ENCODE data around the gene TMC7. TPM values are rescaled to one million over a fixed set of nuclear protein-coding genes. Genes with fewer than 3 reads are reported as not detected.
"Not testable (repeated sequence)": the region's sequence is repeated elsewhere in the genome, so short reads cannot be mapped to it uniquely, and the experiment has no call there.

Gene TMC7
- total and polyA plus RNA-seq, 7 experiments from 2014 or later = 0.07 TPM; not detected in 6

DNA sequence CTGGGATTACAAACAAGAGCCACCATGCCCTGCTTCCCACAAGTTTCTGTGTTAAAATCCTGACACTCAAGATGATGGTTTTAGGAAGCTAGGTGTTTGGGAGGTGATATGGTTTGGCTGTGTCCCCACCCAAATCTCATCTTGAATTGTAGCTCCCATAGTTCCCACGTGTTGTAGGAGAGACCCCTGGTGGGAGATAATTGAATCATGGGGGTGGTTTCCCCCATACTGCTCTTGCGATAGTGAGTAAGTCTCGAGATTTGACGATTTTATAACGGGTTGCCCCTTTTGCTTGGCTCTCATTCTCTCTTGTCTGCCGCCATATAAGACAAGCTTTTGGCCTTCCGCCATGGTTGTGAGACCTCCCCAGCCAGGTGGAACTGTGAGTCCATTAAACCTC, 40.3 kb upstream of the TMC7 start:
- Histone ChIP-seq H3K27ac (ENCODE audit: low read depth, low read length) (no peak overlapping the region), H3K4me1 (ENCODE audit: control insufficient read depth in 2 of 2, insufficient read depth in 2 of 2, low read length in 2 of 2) (peaks cover 0 to 4% of the 10 kb centered on the region in 2 donors), H3K36me3 (ENCODE audit: control insufficient read depth in 2 of 3, insufficient read depth in 3 of 3, low read length in 3 of 3) (no peaks in the 10 kb centered on the region), H3K27me3 (ENCODE audit: control insufficient read depth in 2 of 2, insufficient read depth in 2 of 2, low read length in 2 of 2) (no peaks in the 10 kb centered on the region), H3K4me3 (ENCODE audit: low read length) (no peak overlapping the region), H3K9me3 (ENCODE audit: control insufficient read depth in 2 of 3, low read length in 3 of 3) (no peaks in the 10 kb centered on the region)
- DNase-seq (no peak), ATAC-seq (no peak)
- Mint-ChIP-seq H3K4me1 (peaks cover 0 to 28% (median 6%) of the 10 kb centered on the region in 7 donors), H3K27me3 (peaks cover 0 to 8% (median 0%) of the 10 kb centered on the region in 5 donors), H3K36me3 (peaks cover 0 to 1% (median 0%) of the 10 kb centered on the region in 5 donors), H3K9me3 (peaks cover 0 to 1% (median 0%) of the 10 kb centered on the region in 11 donors), H3K27ac (no peak overlapping the region), H3K4me3 (no peak overlapping the region)
- CTCF ChIA-PET = no interaction called here
- intact Hi-C loops (cut with micrococcal nuclease) = no loop called here
- POLR2A ChIA-PET = no interaction called here

DNA sequence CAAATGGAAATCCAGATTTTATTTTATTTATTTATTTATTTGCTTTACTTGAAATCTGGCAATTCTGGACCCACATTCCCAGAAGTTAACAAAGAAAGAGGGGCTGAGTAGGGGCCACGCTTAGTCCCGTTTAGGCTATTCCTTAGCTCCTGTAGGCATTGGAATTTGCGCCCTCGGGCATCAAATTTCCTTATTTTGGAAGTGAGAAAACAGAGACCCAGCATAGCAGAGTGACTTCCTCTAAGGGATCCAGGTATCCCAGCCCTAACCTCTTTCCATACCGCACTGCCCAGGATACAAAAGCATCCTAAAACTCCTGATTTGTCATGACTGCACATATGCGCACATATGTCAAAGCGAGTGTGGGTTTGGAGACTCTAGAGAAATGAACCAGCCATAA, 38.5 kb upstream of the TMC7 start:
- peaks cover 0 to 4% of the 10 kb centered on the region in 2 donors for H3K4me1 ChIP-seq (ENCODE audit: control insufficient read depth in 2 of 2, insufficient read depth in 2 of 2, low read length in 2 of 2)
- H3K36me3 Mint-ChIP-seq = peaks cover 0 to 1% (median 0%) of the 10 kb centered on the region in 5 donors
- H3K27ac ChIP-seq (ENCODE audit: low read depth, low read length) = no peak overlapping the region
- no peak overlapping the region for H3K4me3 ChIP-seq (ENCODE audit: low read length)
- peaks cover 0 to 8% (median 0%) of the 10 kb centered on the region in 5 donors for H3K27me3 Mint-ChIP-seq
- ChIA-PET CTCF (interaction anchor here (0.7 to 2.1 kb wide), 3 partner anchors 9 to 651 kb away, joined by 4 to 5 read pairs (median 4); partner anchors contain the start of gene ARL6IP1), POLR2A (interaction anchor here (1.1 kb wide), 1 partner anchor 12 kb away, joined by 3 read pairs; no protein-coding TSS in a partner anchor)
- H3K27me3 ChIP-seq (ENCODE audit: control insufficient read depth in 2 of 2, insufficient read depth in 2 of 2, low read length in 2 of 2) = no peaks in the 10 kb centered on the region
- H3K9me3 Mint-ChIP-seq = peaks cover 0 to 1% (median 0%) of the 10 kb centered on the region in 11 donors
- H3K27ac Mint-ChIP-seq = peak overlapping the region in 2 of 9 donors; percentile 15 to 74
- H3K36me3 ChIP-seq (ENCODE audit: control insufficient read depth in 2 of 3, insufficient read depth in 3 of 3, low read length in 3 of 3) = no peaks in the 10 kb centered on the region
- intact Hi-C loops (cut with micrococcal nuclease) = loop anchor here in 1 of 2 donors (5.0 kb wide), 1 partner anchor 143 kb away; the partner anchor contains the start of gene ARL6IP1
- H3K4me1 Mint-ChIP-seq = peaks cover 0 to 27% (median 6%) of the 10 kb centered on the region in 7 donors
- peak overlapping the region in 9 of 10 donors; percentile 25 to 86 (median 71) for H3K4me3 Mint-ChIP-seq
- no peak for DNase-seq
- no peaks in the 10 kb centered on the region for H3K9me3 ChIP-seq (ENCODE audit: control insufficient read depth in 2 of 3, low read length in 3 of 3)
- no peak for ATAC-seq

DNA sequence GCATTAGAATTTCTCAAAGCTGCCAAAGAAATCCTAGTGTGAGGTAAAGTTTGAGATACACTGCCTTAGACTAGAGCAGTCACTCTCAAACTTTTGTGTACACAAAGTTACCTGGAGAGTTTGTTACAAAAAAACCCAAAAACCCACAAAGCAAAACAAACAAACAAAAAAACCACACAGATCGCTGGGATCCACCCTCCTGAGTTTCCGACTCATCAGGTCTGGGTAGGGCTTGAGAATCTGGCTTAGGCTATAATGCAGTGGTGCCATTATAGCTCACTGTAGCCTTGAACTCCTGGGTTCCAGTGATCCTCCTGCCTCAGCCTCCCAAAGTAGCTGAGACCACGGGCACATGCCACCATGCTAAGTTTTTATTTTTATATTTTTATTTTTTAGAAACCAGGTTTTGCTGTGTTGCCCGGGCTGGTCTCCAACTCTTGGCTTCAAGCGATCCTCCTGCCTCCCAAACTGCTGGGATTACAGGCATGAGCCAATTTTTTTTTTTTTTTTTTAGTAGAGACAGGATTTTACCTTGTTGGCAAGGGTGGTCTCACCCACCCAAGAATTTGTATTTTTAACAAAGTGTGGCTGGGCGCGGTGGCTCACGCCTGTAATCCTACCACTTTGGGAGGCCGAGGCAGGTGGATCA, 35.2 kb upstream of the TMC7 start:
- Histone ChIP-seq H3K4me3 (ENCODE audit: low read length) (no peak overlapping the region), H3K4me1 (ENCODE audit: control insufficient read depth in 2 of 2, insufficient read depth in 2 of 2, low read length in 2 of 2) (peaks cover 0 to 9% of the 10 kb centered on the region in 2 donors), H3K9me3 (ENCODE audit: control insufficient read depth in 2 of 3, low read length in 3 of 3) (no peaks in the 10 kb centered on the region), H3K36me3 (ENCODE audit: control insufficient read depth in 2 of 3, insufficient read depth in 3 of 3, low read length in 3 of 3) (no peaks in the 10 kb centered on the region), H3K27me3 (ENCODE audit: control insufficient read depth in 2 of 2, insufficient read depth in 2 of 2, low read length in 2 of 2) (no peaks in the 10 kb centered on the region), H3K27ac (ENCODE audit: low read depth, low read length) (no peak overlapping the region)
- ATAC-seq = no peak
- CTCF ChIA-PET = no interaction called here
- POLR2A ChIA-PET = no interaction called here
- peaks cover 0 to 34% (median 11%) of the 10 kb centered on the region in 7 donors for H3K4me1 Mint-ChIP-seq
- H3K9me3 Mint-ChIP-seq = peaks cover 0 to 1% (median 0%) of the 10 kb centered on the region in 11 donors
- peak overlapping the region in 1 of 9 donors; percentile 45 for H3K27ac Mint-ChIP-seq
- intact Hi-C loops (cut with micrococcal nuclease) = loop anchor here in 1 of 2 donors (5.0 kb wide), 1 partner anchor 146 kb away; the partner anchor contains the start of gene ARL6IP1
- peaks cover 0 to 5% (median 0%) of the 10 kb centered on the region in 5 donors for H3K27me3 Mint-ChIP-seq
- no peak for DNase-seq
- peaks cover 0 to 4% (median 0%) of the 10 kb centered on the region in 5 donors for H3K36me3 Mint-ChIP-seq
- peak overlapping the region in 1 of 10 donors; percentile 10 for H3K4me3 Mint-ChIP-seq

DNA sequence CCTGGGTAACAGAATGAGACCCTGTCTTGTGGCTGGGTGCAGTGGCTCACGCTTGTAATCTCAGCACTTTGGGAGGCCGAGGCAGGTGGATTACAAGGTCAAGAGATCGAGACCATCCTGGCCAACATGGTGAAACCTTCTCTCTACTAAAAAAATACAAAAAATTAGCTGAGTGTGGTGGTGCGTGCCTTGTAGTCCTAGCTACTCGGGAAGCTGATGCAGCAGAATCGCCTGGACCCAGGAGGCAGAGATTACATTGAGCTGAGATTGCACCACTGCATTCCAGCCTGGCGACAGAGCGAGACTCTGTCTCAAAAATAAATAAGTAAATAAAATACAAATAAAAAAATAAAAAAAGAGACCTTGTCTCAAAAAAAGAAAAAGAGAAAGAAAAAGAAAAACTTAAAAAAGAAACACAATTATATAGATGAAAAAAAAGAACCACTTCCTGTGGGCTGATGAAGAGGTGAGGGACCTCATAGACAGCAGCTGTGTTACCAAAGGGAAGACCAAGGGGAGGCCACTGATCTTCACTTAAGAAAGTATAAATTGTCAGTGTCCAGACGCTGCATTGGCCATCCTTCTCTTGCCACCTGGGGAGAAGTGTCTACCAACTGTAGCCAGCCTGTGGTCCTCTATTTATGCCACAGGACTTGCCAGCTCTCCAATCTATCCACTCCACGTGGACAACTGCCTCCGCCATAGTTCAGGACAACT, 33.1 kb upstream of the TMC7 start:
- H3K27ac Mint-ChIP-seq = no peak overlapping the region
- no peaks in the 10 kb centered on the region for H3K9me3 Mint-ChIP-seq
- no peak overlapping the region for H3K27ac ChIP-seq (ENCODE audit: low read depth, low read length)
- ChIA-PET CTCF (no interaction called here), POLR2A (no interaction called here)
- H3K4me3 ChIP-seq (ENCODE audit: low read length) = no peak overlapping the region
- no peaks in the 10 kb centered on the region for H3K27me3 Mint-ChIP-seq
- peaks cover 0 to 9% of the 10 kb centered on the region in 2 donors for H3K4me1 ChIP-seq (ENCODE audit: control insufficient read depth in 2 of 2, insufficient read depth in 2 of 2, low read length in 2 of 2)
- H3K4me1 Mint-ChIP-seq = peaks cover 0 to 29% (median 12%) of the 10 kb centered on the region in 7 donors
- intact Hi-C loops (cut with micrococcal nuclease) = loop anchor here in 1 of 2 donors (5.0 kb wide), 1 partner anchor 33 kb away; no protein-coding TSS in a partner anchor
- no peaks in the 10 kb centered on the region for H3K36me3 ChIP-seq (ENCODE audit: control insufficient read depth in 2 of 3, insufficient read depth in 3 of 3, low read length in 3 of 3)
- ATAC-seq (no peak), DNase-seq (no peak)
- H3K27me3 ChIP-seq (ENCODE audit: control insufficient read depth in 2 of 2, insufficient read depth in 2 of 2, low read length in 2 of 2) = no peaks in the 10 kb centered on the region
- H3K36me3 Mint-ChIP-seq = peaks cover 0 to 2% (median 0%) of the 10 kb centered on the region in 5 donors
- peak overlapping the region in 1 of 10 donors; percentile 44 for H3K4me3 Mint-ChIP-seq
- H3K9me3 ChIP-seq (ENCODE audit: control insufficient read depth in 2 of 3, low read length in 3 of 3) = no peaks in the 10 kb centered on the region

DNA sequence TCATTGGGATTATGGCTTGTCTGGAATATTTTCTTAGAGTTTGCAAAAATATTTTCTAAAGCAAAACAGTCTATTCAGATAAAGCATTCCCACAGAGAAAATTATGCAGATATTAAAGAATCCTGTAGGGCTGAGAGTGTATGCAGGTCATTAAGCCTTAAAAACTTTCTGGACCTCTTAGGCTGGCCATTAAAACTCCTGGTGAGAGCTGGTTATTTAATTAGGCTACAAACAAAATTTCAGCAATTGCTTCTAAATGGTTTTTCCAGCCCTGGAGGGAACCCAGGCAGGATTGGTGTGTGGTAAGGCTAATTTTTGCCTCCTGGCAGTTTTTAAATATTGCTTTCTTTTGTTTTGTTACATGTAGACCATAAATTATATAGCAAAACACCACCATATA, 30.2 kb upstream of the TMC7 start:
- Mint-ChIP-seq H3K9me3 (no peaks in the 10 kb centered on the region), H3K27ac (no peak overlapping the region), H3K36me3 (peaks cover 0 to 2% (median 0%) of the 10 kb centered on the region in 5 donors), H3K27me3 (peaks cover 0 to 6% (median 0%) of the 10 kb centered on the region in 5 donors), H3K4me3 (no peak overlapping the region), H3K4me1 (peaks cover 0 to 15% (median 9%) of the 10 kb centered on the region in 7 donors)
- POLR2A ChIA-PET = no interaction called here
- no peak for DNase-seq
- intact Hi-C loops (cut with micrococcal nuclease) = loop anchor here in 1 of 2 donors (5.0 kb wide), 1 partner anchor 36 kb away; no protein-coding TSS in a partner anchor
- H3K4me1 ChIP-seq (ENCODE audit: control insufficient read depth in 2 of 2, insufficient read depth in 2 of 2, low read length in 2 of 2) = peaks cover 0 to 5% of the 10 kb centered on the region in 2 donors
- no peaks in the 10 kb centered on the region for H3K9me3 ChIP-seq (ENCODE audit: control insufficient read depth in 2 of 3, low read length in 3 of 3)
- H3K4me3 ChIP-seq (ENCODE audit: low read length) = no peak overlapping the region
- CTCF ChIA-PET = interaction anchor here (0.8 kb wide), 1 partner anchor 1774 kb away, joined by 5 read pairs; no protein-coding TSS in a partner anchor
- no peak for ATAC-seq
- H3K27me3 ChIP-seq (ENCODE audit: control insufficient read depth in 2 of 2, insufficient read depth in 2 of 2, low read length in 2 of 2) = no peaks in the 10 kb centered on the region
- no peak overlapping the region for H3K27ac ChIP-seq (ENCODE audit: low read depth, low read length)
- no peaks in the 10 kb centered on the region for H3K36me3 ChIP-seq (ENCODE audit: control insufficient read depth in 2 of 3, insufficient read depth in 3 of 3, low read length in 3 of 3)

DNA sequence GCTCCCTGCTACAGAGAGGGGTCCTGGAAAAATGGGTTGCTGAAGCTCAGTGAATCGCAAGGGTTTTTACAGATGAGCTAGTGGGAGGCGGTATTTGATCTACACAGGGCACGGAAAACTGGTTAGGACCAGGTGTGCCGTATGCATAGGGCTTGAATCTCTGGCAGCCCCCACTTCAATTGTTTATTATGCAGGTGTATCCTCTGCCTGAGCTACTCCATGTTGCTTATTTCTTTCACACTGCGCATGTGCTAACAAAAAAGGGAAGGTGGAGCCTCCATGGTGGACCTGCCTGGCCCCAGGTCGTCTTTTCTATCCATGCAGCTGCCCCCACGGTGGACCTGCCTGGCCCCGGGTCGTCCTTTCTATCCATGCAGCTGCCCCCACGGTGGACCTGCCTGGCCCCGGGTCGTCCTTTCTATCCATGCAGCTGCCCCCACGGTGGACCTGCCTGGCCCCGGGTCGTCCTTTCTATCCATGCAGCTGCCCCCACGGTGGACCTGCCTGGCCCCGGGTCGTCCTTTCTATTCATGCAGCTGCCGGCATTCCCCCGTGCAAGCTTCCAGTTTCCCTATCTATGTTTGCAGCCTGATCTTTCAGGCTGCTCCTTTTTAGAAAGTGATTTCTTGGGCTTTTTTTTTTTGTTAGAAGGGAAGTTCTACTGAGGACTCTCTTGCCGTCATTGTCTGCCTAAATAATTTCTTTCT, 27.7 kb upstream of the TMC7 start:
- H3K4me1 ChIP-seq (ENCODE audit: control insufficient read depth in 2 of 2, insufficient read depth in 2 of 2, low read length in 2 of 2); H3K27me3 Mint-ChIP-seq; H3K27me3 ChIP-seq (ENCODE audit: control insufficient read depth in 2 of 2, insufficient read depth in 2 of 2, low read length in 2 of 2); H3K9me3 ChIP-seq (ENCODE audit: control insufficient read depth in 2 of 3, low read length in 3 of 3); H3K36me3 Mint-ChIP-seq; intact Hi-C loops (cut with micrococcal nuclease); POLR2A ChIA-PET; H3K36me3 ChIP-seq (ENCODE audit: control insufficient read depth in 2 of 3, insufficient read depth in 3 of 3, low read length in 3 of 3); H3K9me3 Mint-ChIP-seq: not testable (repeated sequence)
- CTCF ChIA-PET = interaction anchor here (0.7 to 1.2 kb wide), 2 partner anchors 12 kb away, joined by 3 to 4 read pairs; no protein-coding TSS in a partner anchor
- peak overlapping the region; percentile 58 for H3K27ac ChIP-seq (ENCODE audit: low read depth, low read length)
- DNase-seq (peak in 6 of 9 donors; percentile 25 to 59 (median 48)), ATAC-seq (peak; percentile 41)
- H3K4me3 ChIP-seq (ENCODE audit: low read length) = peak overlapping the region; percentile 36
- Mint-ChIP-seq H3K27ac (peak overlapping the region in 8 of 9 donors; percentile 56 to 90 (median 78)), H3K4me3 (peak overlapping the region in 9 of 10 donors; percentile 66 to 93 (median 85)), H3K4me1 (peaks cover 0 to 18% (median 6%) of the 10 kb centered on the region in 7 donors)
